IPS-NIHi7 (cell line): ENCODE measurements around the gene EYA4.

Experiments used
- DNase-seq: peaks from one replicate; pipeline ENCODE4 v3.0.0; 2012; ENCODE audit warnings: mixed read lengths; ENCODE audit errors: extremely low spot score

The EYA4 gene

GRCh38 chr6:133350928-133351327 lies 109.8 kb downstream of the EYA4 start:
- DNase-seq: no peak

GRCh38 chr6:133352046-133352445 lies 110.9 kb downstream of the EYA4 start:
- no peak for DNase-seq

GRCh38 chr6:133353061-133353460 lies 111.9 kb downstream of the EYA4 start:
- DNase-seq: no peak

- DNase-seq: no peak
Measured at GRCh38 chr6:133355922-133356321, 114.8 kb downstream of the EYA4 start.

- DNase-seq: no peak
Measured at GRCh38 chr6:133358574-133359150, 117.5 kb downstream of the EYA4 start.

- no peak for DNase-seq
Measured at GRCh38 chr6:133359256-133359655, 118.1 kb downstream of the EYA4 start.

- no peak for DNase-seq
Measured at GRCh38 chr6:133359760-133360159, 118.6 kb downstream of the EYA4 start.

GRCh38 chr6:133360194-133360593 lies 119.0 kb downstream of the EYA4 start:
- no peak for DNase-seq

- DNase-seq: no peak
Measured at GRCh38 chr6:133362813-133363212, 121.7 kb downstream of the EYA4 start.

GRCh38 chr6:133368664-133369063 lies 127.5 kb downstream of the EYA4 start:
- no peak for DNase-seq

GRCh38 chr6:133369773-133370272 lies 128.7 kb downstream of the EYA4 start:
- no peak for DNase-seq

GRCh38 chr6:133376743-133377142 lies 135.6 kb downstream of the EYA4 start:
- no peak for DNase-seq

GRCh38 chr6:133377219-133377618 lies 136.1 kb downstream of the EYA4 start:
- DNase-seq: no peak

- no peak for DNase-seq
Measured at GRCh38 chr6:133380047-133380446, 138.9 kb downstream of the EYA4 start.

GRCh38 chr6:133380723-133381122 lies 139.6 kb downstream of the EYA4 start:
- DNase-seq: no peak

- DNase-seq: no peak
Measured at GRCh38 chr6:133388731-133389130, 147.6 kb downstream of the EYA4 start.

GRCh38 chr6:133390168-133390567 lies 149.0 kb downstream of the EYA4 start:
- no peak for DNase-seq

GRCh38 chr6:133392015-133392414 lies 150.9 kb downstream of the EYA4 start:
- DNase-seq: no peak

GRCh38 chr6:133392641-133393040 lies 151.5 kb downstream of the EYA4 start:
- no peak for DNase-seq

- DNase-seq: no peak
Measured at GRCh38 chr6:133393891-133394290, 152.7 kb downstream of the EYA4 start.

GRCh38 chr6:133394630-133395029 lies 153.5 kb downstream of the EYA4 start:
- DNase-seq: no peak

GRCh38 chr6:133396233-133396983 lies 155.3 kb downstream of the EYA4 start:
- no peak for DNase-seq

GRCh38 chr6:133396984-133397348 lies 155.8 kb downstream of the EYA4 start:
- DNase-seq: no peak
